HCT116 (cell line): ENCODE data around the gene EDN2. TPM values are rescaled to one million over a fixed set of nuclear protein-coding genes. Genes with fewer than 3 reads are reported as not detected.

ENCODE experiments used
- ATAC-seq: fragments of 200-7000 bp; cut with Tn5 transposase; 2 replicates; pipeline ENCODE4 v1.9.1; 2020; ENCODE audit warnings: mild to moderate bottlenecking, moderate library complexity
- BruUV-seq: library from RNA; stranded (reverse); fragments of 400-500 nt; replicated peaks from 2 replicates; lab custom pipeline; 2021; lab: Mats Ljungman, UMichigan
- CTCF ChIA-PET: fragments of 300-600 bp; sonication (Branson Sonifier 250); formaldehyde crosslinking; loops from one replicate; lab custom pipeline; 2021; ENCODE audit warnings: antibody characterized with exemption; lab: Charles Lee
- POLR2A ChIA-PET: fragments of 300-600, 350-600 bp; sonication (Branson Sonifier 250); formaldehyde crosslinking; loops from one replicate; lab custom pipeline; 2021; ENCODE audit warnings: antibody characterized with exemption; lab: Charles Lee
- RAD21 ChIA-PET, 2 experiments: fragments of 300-600 bp; sonication (Branson Sonifier 250); formaldehyde crosslinking; loops; one replicate each; lab custom pipeline; 2023; ENCODE audit warnings: low total read pairs in 2 of 2; ENCODE audit not compliant: uncharacterized antibody in 2 of 2, unreplicated experiment in 2 of 2, low non-redundant PET in 1 of 2; lab: Charles Lee
- DNase-seq: peaks from one replicate; pipeline ENCODE4 v3.0.0-alpha.2; 2010; ENCODE audit warnings: low read depth, low spot score
- H2AFZ ChIP-seq: fragments of 200-600 bp; shearing (Covaris generic), sonication (generic); 2 replicates; pipeline ENCODE4 v1.6.1; 2017; ENCODE audit warnings: low read depth, mixed run types, mixed read lengths, antibody characterized with exemption, low read length; ENCODE audit not compliant: poor library complexity, severe bottlenecking
- H3K27ac ChIP-seq: 2 replicates; pipeline ENCODE4 v1.5.1; 2012; ENCODE audit warnings: low read depth, low read length
- H3K27me3 ChIP-seq: fragments of 200-600 bp; sonication (generic); 2 replicates; pipeline ENCODE4 v1.6.1; 2016; ENCODE audit warnings: mixed run types, low read length, mixed read lengths; ENCODE audit not compliant: insufficient read depth
- H3K36me3 ChIP-seq, 2 experiments: fragments of 200-500 bp in 1 of 2; fragments of 200-600 bp in 1 of 2; sonication (Bioruptor generic) in 1 of 2; sonication (generic) in 1 of 2; 2 replicates each; pipeline versions ENCODE4 v1.5.1 to v1.6.1; 2014 to 2016; ENCODE audit warnings: low read length in 2 of 2, inconsistent platforms in 1 of 2, mixed read lengths in 1 of 2, mixed run types in 1 of 2; ENCODE audit not compliant: insufficient read depth in 2 of 2, control insufficient read depth in 1 of 2
- H3K4me1 ChIP-seq, 2 experiments: fragments of 200-600 bp in 1 of 2; sonication (generic) in 1 of 2; 2 replicates each; pipeline versions ENCODE4 v1.5.1 to v1.6.1; 2012 to 2017; ENCODE audit warnings: low read length in 2 of 2, inconsistent platforms in 1 of 2, mild to moderate bottlenecking in 1 of 2, mixed read lengths in 1 of 2, mixed run types in 1 of 2, moderate library complexity in 1 of 2; ENCODE audit not compliant: insufficient read depth in 2 of 2, control insufficient read depth in 1 of 2
- H3K4me2 ChIP-seq: fragments of 200-600 bp; sonication (generic); 2 replicates; pipeline ENCODE4 v1.6.1; 2017; ENCODE audit warnings: mixed run types, low read length, mixed read lengths
- H3K4me3 ChIP-seq, 2 experiments: fragments of 200-600 bp in 1 of 2; sonication (generic) in 1 of 2; replicated peaks in 1 of 2; 2 replicates each; pipeline ENCODE4 v1.5.1; 2011 to 2016; ENCODE audit warnings: low read length in 2 of 2, control low read depth in 1 of 2, low read depth in 1 of 2, mild to moderate bottlenecking in 1 of 2, mixed read lengths in 1 of 2, mixed run types in 1 of 2
- H3K79me2 ChIP-seq: fragments of 200-600 bp; sonication (generic); 2 replicates; pipeline ENCODE4 v1.6.1; 2017; ENCODE audit warnings: mild to moderate bottlenecking, mixed run types, low read length, moderate library complexity, mixed read lengths; ENCODE audit not compliant: insufficient read depth
- H3K9ac ChIP-seq: fragments of 200-600 bp; sonication (generic); 2 replicates; pipeline ENCODE4 v1.6.1; 2016; ENCODE audit warnings: low read length, mixed read lengths
- H3K9me2 ChIP-seq: fragments of 200-600 bp; sonication (generic), shearing (Covaris generic); 2 replicates; pipeline ENCODE4 v1.6.1; 2017; ENCODE audit warnings: mixed run types, mild to moderate bottlenecking, moderate library complexity; ENCODE audit not compliant: insufficient read depth
- H3K9me3 ChIP-seq, 2 experiments: fragments of 200-500 bp in 1 of 2; fragments of 200-600 bp in 1 of 2; sonication (Bioruptor generic) in 1 of 2; sonication (generic) in 1 of 2; 2 replicates each; pipeline ENCODE4 v1.6.1; 2014 to 2017; ENCODE audit warnings: low read length in 2 of 2, mixed read lengths in 2 of 2, inconsistent platforms in 1 of 2, low read depth in 1 of 2, mild to moderate bottlenecking in 1 of 2, mixed run types in 1 of 2, moderate library complexity in 1 of 2; ENCODE audit not compliant: control insufficient read depth in 1 of 2, insufficient read depth in 1 of 2
- H4K20me1 ChIP-seq: fragments of 200-600 bp; sonication (generic), shearing (Covaris generic); 2 replicates; pipeline ENCODE4 v1.6.1; 2017; ENCODE audit warnings: mixed run types, mild to moderate bottlenecking, moderate library complexity; ENCODE audit not compliant: insufficient read depth
- CEBPB ChIP-seq: IDR thresholded peaks from 2 replicates; pipeline ENCODE4 v1.6.1; 2012; ENCODE audit warnings: low read depth
- ELF1 ChIP-seq: IDR thresholded peaks from 2 replicates; pipeline ENCODE4 v1.6.1; 2012; ENCODE audit warnings: low read depth, borderline replicate concordance
- EZH2 ChIP-seq: fragments of 200-600 bp; sonication (generic); IDR thresholded peaks from 2 replicates; pipeline ENCODE4 v1.6.1; 2017; ENCODE audit warnings: antibody characterized with exemption, mixed run types
- EZH2phosphoT487 ChIP-seq: fragments of 200-600 bp; IDR thresholded peaks from 2 replicates; pipeline ENCODE4 v1.6.1; 2018; ENCODE audit warnings: antibody characterized with exemption, borderline replicate concordance
- FOSL1 ChIP-seq: IDR thresholded peaks from 2 replicates; pipeline ENCODE4 v1.6.1; 2012; ENCODE audit warnings: low read depth
- POLR2A ChIP-seq: IDR thresholded peaks from 2 replicates; pipeline ENCODE4 v1.7.0; 2011; ENCODE audit warnings: borderline replicate concordance; ENCODE audit not compliant: insufficient read depth, insufficient read length; ENCODE audit errors: extremely low read depth
- POLR2AphosphoS5 ChIP-seq: IDR thresholded peaks from 2 replicates; pipeline ENCODE4 v1.6.1; 2011; ENCODE audit warnings: mild to moderate bottlenecking, low read depth, low read length, moderate library complexity
- SRF ChIP-seq: IDR thresholded peaks from 2 replicates; pipeline ENCODE4 v1.6.1; 2012; ENCODE audit warnings: low read depth
- TCF7L2 ChIP-seq: IDR thresholded peaks from 2 replicates; pipeline ENCODE4 v1.7.0; 2011; ENCODE audit warnings: borderline replicate concordance, inconsistent platforms; ENCODE audit not compliant: insufficient read depth, insufficient read length; ENCODE audit errors: extremely low read depth
- YY1 ChIP-seq: IDR thresholded peaks from 2 replicates; pipeline ENCODE4 v1.6.1; 2011; ENCODE audit warnings: low read length, low read depth, moderate library complexity, mild to moderate bottlenecking; ENCODE audit not compliant: insufficient replicate concordance; ENCODE audit errors: extremely low read depth
- ZFX ChIP-seq: fragments of 450-650 bp; IDR thresholded peaks from 2 replicates; pipeline ENCODE4 v1.6.1; 2017
- ZNF274 ChIP-seq: fragments of 200-500 bp; sonication (Bioruptor generic); IDR thresholded peaks from 2 replicates; pipeline ENCODE4 v1.6.1; 2014; ENCODE audit warnings: mild to moderate bottlenecking, low read depth, low read length, inconsistent platforms
- intact Hi-C: fragments of 100-400 bp; cut with micrococcal nuclease; formaldehyde crosslinking; loops from 2 replicates; pipeline ENCODE4 v1.10.0; 2022
- total RNA-seq: library from RNA; stranded (reverse); gene quantifications from one replicate; pipeline ENCODE4 v1.2.1, GENCODE V29; 2021; ENCODE audit not compliant: unreplicated experiment
- TF ChIP-seq, protein P1 (sequence below): IDR thresholded peaks from 2 replicates; pipeline ENCODE4 v1.6.1; 2011; ENCODE audit warnings: mild to moderate bottlenecking, low read length, moderate library complexity; ENCODE audit not compliant: insufficient replicate concordance; ENCODE audit errors: extremely low read depth
- TF ChIP-seq, protein P2 (sequence below): IDR thresholded peaks from 2 replicates; pipeline ENCODE4 v1.6.1; 2012; ENCODE audit warnings: low read depth
- TF ChIP-seq, protein P3 (sequence below), 3 experiments: fragments of 200-600 bp in 1 of 3; sonication (generic) in 1 of 3; IDR thresholded peaks in 2 of 3; conservative IDR thresholded peaks in 1 of 3; 2 replicates each; pipeline ENCODE4 v1.5.1; 2012 to 2017; ENCODE audit warnings: low read depth in 2 of 3, low read length in 2 of 3, antibody characterized with exemption in 1 of 3, borderline replicate concordance in 1 of 3, control low read depth in 1 of 3, mild to moderate bottlenecking in 1 of 3, mixed read lengths in 1 of 3, mixed run types in 1 of 3, moderate library complexity in 1 of 3; ENCODE audit not compliant: insufficient read depth in 1 of 3

Gene EDN2
- total RNA-seq, 1 experiment from 2014 or later, result not detected

DNA sequence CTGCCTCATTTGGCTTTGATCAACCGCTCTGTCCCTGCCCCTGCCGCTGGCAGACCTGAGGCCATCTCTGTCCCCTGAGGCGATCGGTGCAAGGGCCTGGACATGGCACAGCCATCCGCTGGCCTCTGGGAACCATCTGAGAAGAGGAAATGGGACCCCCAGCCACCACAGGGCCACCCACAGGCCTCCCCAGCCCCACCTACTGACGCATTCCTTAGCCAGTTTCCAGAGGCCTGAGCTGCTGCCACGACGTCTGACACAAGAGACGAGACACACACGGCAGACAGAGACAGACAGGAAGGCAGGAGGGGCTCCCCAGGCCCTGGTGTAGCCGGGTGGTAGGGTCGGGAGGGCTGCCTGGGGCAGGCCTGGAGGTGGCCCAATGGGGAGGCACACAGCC, 37.3 kb upstream of the EDN2 start:
- no TSS peak for BruUV-seq
- H2AFZ ChIP-seq, result no peak overlapping the region
- intact Hi-C loops, result no loop called here

More for the DNA sequence above, 37.3 kb upstream of the EDN2 start:
- TF ChIP-seq EZH2, result no peak
- TF ChIP-seq ZFX, result no peak
- no peak for TF ChIP-seq EZH2phosphoT487
- no peak for TF ChIP-seq SRF
- TF ChIP-seq, protein P1, sequence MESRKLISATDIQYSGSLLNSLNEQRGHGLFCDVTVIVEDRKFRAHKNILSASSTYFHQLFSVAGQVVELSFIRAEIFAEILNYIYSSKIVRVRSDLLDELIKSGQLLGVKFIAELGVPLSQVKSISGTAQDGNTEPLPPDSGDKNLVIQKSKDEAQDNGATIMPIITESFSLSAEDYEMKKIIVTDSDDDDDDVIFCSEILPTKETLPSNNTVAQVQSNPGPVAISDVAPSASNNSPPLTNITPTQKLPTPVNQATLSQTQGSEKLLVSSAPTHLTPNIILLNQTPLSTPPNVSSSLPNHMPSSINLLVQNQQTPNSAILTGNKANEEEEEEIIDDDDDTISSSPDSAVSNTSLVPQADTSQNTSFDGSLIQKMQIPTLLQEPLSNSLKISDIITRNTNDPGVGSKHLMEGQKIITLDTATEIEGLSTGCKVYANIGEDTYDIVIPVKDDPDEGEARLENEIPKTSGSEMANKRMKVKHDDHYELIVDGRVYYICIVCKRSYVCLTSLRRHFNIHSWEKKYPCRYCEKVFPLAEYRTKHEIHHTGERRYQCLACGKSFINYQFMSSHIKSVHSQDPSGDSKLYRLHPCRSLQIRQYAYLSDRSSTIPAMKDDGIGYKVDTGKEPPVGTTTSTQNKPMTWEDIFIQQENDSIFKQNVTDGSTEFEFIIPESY, result no peak
- TF ChIP-seq POLR2A, result no peak
- no peak for TF ChIP-seq CEBPB
- TF ChIP-seq ELF1, result no peak
- no peak for TF ChIP-seq POLR2AphosphoS5
- no peak for TF ChIP-seq TCF7L2
- TF ChIP-seq ZNF274, result no peak
- TF ChIP-seq FOSL1, result no peak
- no peak for TF ChIP-seq YY1
- TF ChIP-seq, protein P2, sequence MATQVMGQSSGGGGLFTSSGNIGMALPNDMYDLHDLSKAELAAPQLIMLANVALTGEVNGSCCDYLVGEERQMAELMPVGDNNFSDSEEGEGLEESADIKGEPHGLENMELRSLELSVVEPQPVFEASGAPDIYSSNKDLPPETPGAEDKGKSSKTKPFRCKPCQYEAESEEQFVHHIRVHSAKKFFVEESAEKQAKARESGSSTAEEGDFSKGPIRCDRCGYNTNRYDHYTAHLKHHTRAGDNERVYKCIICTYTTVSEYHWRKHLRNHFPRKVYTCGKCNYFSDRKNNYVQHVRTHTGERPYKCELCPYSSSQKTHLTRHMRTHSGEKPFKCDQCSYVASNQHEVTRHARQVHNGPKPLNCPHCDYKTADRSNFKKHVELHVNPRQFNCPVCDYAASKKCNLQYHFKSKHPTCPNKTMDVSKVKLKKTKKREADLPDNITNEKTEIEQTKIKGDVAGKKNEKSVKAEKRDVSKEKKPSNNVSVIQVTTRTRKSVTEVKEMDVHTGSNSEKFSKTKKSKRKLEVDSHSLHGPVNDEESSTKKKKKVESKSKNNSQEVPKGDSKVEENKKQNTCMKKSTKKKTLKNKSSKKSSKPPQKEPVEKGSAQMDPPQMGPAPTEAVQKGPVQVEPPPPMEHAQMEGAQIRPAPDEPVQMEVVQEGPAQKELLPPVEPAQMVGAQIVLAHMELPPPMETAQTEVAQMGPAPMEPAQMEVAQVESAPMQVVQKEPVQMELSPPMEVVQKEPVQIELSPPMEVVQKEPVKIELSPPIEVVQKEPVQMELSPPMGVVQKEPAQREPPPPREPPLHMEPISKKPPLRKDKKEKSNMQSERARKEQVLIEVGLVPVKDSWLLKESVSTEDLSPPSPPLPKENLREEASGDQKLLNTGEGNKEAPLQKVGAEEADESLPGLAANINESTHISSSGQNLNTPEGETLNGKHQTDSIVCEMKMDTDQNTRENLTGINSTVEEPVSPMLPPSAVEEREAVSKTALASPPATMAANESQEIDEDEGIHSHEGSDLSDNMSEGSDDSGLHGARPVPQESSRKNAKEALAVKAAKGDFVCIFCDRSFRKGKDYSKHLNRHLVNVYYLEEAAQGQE, result no peak
- TF ChIP-seq, protein P3, sequence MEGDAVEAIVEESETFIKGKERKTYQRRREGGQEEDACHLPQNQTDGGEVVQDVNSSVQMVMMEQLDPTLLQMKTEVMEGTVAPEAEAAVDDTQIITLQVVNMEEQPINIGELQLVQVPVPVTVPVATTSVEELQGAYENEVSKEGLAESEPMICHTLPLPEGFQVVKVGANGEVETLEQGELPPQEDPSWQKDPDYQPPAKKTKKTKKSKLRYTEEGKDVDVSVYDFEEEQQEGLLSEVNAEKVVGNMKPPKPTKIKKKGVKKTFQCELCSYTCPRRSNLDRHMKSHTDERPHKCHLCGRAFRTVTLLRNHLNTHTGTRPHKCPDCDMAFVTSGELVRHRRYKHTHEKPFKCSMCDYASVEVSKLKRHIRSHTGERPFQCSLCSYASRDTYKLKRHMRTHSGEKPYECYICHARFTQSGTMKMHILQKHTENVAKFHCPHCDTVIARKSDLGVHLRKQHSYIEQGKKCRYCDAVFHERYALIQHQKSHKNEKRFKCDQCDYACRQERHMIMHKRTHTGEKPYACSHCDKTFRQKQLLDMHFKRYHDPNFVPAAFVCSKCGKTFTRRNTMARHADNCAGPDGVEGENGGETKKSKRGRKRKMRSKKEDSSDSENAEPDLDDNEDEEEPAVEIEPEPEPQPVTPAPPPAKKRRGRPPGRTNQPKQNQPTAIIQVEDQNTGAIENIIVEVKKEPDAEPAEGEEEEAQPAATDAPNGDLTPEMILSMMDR (IDR thresholded peaks at IDR 0.05 in 2 of 3, conservative IDR thresholded peaks at IDR 0.05 in 1 of 3; ENCODE audit: borderline replicate concordance in 1 of 3, insufficient read depth in 1 of 3, low read depth in 2 of 3, low read length in 2 of 3), result no peak
- ChIA-PET CTCF (no interaction called here), POLR2A (no interaction called here), RAD21 (no interaction called here)
- H3K9ac ChIP-seq, result no peak overlapping the region
- no peaks in the 10 kb centered on the region for H4K20me1 ChIP-seq
- H3K4me3 ChIP-seq, result no peak overlapping the region
- ATAC-seq (no peak), DNase-seq (no peak)
- no peaks in the 10 kb centered on the region for H3K79me2 ChIP-seq
- no peaks in the 10 kb centered on the region for H3K36me3 ChIP-seq
- H3K9me2 ChIP-seq, result no peaks in the 10 kb centered on the region
- no peak overlapping the region for H3K4me2 ChIP-seq
- H3K27me3 ChIP-seq, result no peaks in the 10 kb centered on the region
- peaks cover 0 to under 1% of the 10 kb centered on the region in 2 experiments; a peak in 1 of 4 replicates for H3K4me1 ChIP-seq
- no peak overlapping the region for H3K27ac ChIP-seq
- no peaks in the 10 kb centered on the region for H3K9me3 ChIP-seq
